ENCODE results near the gene SCUBE1. TPM values are rescaled to one million over a fixed set of nuclear protein-coding genes. Genes with fewer than 3 reads are reported as not detected.

SCUBE1 gene
- total and polyA plus RNA-seq, 2 donors from 2014 or later: 2.3 to 7.1 TPM

GRCh38 chr22:43308060-43308830 is 34.9 kb downstream of the SCUBE1 start:
- intact Hi-C loops (cut with DNase I): no loop called here
- TF ChIP-seq, protein P1, sequence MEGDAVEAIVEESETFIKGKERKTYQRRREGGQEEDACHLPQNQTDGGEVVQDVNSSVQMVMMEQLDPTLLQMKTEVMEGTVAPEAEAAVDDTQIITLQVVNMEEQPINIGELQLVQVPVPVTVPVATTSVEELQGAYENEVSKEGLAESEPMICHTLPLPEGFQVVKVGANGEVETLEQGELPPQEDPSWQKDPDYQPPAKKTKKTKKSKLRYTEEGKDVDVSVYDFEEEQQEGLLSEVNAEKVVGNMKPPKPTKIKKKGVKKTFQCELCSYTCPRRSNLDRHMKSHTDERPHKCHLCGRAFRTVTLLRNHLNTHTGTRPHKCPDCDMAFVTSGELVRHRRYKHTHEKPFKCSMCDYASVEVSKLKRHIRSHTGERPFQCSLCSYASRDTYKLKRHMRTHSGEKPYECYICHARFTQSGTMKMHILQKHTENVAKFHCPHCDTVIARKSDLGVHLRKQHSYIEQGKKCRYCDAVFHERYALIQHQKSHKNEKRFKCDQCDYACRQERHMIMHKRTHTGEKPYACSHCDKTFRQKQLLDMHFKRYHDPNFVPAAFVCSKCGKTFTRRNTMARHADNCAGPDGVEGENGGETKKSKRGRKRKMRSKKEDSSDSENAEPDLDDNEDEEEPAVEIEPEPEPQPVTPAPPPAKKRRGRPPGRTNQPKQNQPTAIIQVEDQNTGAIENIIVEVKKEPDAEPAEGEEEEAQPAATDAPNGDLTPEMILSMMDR (IDR thresholded peaks at IDR 0.05; ENCODE audit: borderline replicate concordance, extremely low read depth, insufficient read depth): no peak
- H3K27me3 ChIP-seq (ENCODE audit: control insufficient read depth, insufficient read depth, low read length): no peaks in the 10 kb centered on the region
- FAIRE-seq (no peak), DNase-seq (peak in 2 of 5 donors; percentile 24 to 50)
- no peak overlapping the region for H3K27ac ChIP-seq (ENCODE audit: low read depth in 2 of 2, low read length in 2 of 2)
- H3K4me3 ChIP-seq (ENCODE audit: low read length in 3 of 3): no peak overlapping the region
- peaks cover 0 to 2% (median 0%) of the 10 kb centered on the region in 3 donors for H3K4me1 ChIP-seq (ENCODE audit: control insufficient read depth in 2 of 3, insufficient read depth in 2 of 3, low read depth in 1 of 3, low read length in 3 of 3)
- no peak overlapping the region for H3K9ac ChIP-seq (ENCODE audit: low read length in 3 of 3)
- H3K9me3 ChIP-seq (ENCODE audit: control insufficient read depth in 2 of 3, insufficient read depth in 1 of 3, low read length in 3 of 3): no peaks in the 10 kb centered on the region
- no peaks in the 10 kb centered on the region for H3K36me3 ChIP-seq (ENCODE audit: control insufficient read depth in 2 of 3, insufficient read depth in 3 of 3, low read length in 3 of 3)

DNA sequence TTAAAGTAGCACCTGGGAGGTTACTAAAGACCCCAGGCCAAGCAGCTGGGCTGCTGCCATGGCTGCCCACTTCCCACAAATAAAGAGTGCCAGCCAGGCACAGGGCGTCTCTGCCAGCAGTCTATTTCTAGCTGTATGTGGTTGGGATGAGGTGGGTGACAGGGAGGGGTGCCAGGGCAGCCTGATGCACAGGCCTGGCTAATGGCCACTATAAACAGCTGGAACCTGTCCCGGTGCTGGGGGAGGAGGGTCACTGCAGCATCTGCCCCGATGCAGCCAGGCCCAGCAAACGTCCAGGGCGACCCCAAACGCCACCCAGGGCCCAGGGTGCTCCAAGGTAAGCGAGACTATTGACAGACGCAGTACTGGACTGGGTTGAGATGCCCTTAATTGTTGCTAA is 37.4 kb downstream of the SCUBE1 start:
- intact Hi-C loops (cut with DNase I): no loop called here
- Histone ChIP-seq H3K9ac (ENCODE audit: low read length in 3 of 3) (no peak overlapping the region), H3K4me3 (ENCODE audit: low read length in 3 of 3) (no peak overlapping the region), H3K27me3 (ENCODE audit: control insufficient read depth, insufficient read depth, low read length) (no peaks in the 10 kb centered on the region), H3K9me3 (ENCODE audit: control insufficient read depth in 2 of 3, insufficient read depth in 1 of 3, low read length in 3 of 3) (no peaks in the 10 kb centered on the region), H3K4me1 (ENCODE audit: control insufficient read depth in 2 of 3, insufficient read depth in 2 of 3, low read depth in 1 of 3, low read length in 3 of 3) (no peaks in the 10 kb centered on the region), H3K27ac (ENCODE audit: low read depth in 2 of 2, low read length in 2 of 2) (no peak overlapping the region), H3K36me3 (ENCODE audit: control insufficient read depth in 2 of 3, insufficient read depth in 3 of 3, low read length in 3 of 3) (no peaks in the 10 kb centered on the region)
- TF ChIP-seq, protein P1 (IDR thresholded peaks at IDR 0.05; ENCODE audit: borderline replicate concordance, extremely low read depth, insufficient read depth): no peak
- FAIRE-seq (no peak), DNase-seq (no peak)

DNA sequence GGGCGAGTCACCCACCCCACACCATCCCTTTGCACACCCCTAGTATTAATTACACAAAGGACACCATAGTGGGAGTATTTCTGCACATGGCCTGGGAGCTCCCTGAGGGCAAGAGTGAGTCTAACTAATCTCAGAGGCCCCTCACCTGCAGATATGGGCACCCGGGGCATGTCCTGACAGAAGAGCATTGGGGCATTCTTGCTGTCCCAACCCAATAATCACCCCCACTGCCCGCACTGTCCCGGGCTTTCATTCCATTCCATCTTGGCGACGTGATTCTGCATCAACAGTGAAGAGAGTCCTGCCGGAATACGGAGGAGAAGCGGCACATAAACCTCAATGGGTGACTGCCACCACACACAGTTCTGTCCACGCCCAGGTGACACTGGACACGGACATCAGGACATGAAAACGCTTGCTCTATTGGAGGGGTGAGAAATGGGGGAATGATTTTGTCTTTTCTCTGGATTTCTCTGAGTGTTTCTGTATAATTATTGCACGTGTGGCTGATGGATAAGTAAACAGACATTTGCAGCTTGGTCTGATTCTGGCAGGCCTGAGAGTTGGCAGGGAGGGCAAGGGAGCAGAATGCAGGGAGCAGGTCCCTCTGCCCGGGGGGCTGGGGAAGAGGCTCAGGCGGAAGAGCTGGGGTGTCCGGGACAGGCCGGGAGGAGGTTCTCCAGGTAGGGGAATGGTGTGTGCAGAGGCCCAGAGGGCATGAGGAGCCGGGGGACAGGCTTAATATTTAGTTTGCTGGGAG is 38.2 kb downstream of the SCUBE1 start:
- DNase-seq: no peak
- Histone ChIP-seq H3K36me3 (ENCODE audit: control insufficient read depth in 2 of 3, insufficient read depth in 3 of 3, low read length in 3 of 3) (no peaks in the 10 kb centered on the region), H3K9me3 (ENCODE audit: control insufficient read depth in 2 of 3, insufficient read depth in 1 of 3, low read length in 3 of 3) (no peaks in the 10 kb centered on the region), H3K27me3 (ENCODE audit: control insufficient read depth, insufficient read depth, low read length) (no peaks in the 10 kb centered on the region), H3K9ac (ENCODE audit: low read length in 3 of 3) (no peak overlapping the region), H3K4me3 (ENCODE audit: low read length in 3 of 3) (no peak overlapping the region), H3K27ac (ENCODE audit: low read depth in 2 of 2, low read length in 2 of 2) (no peak overlapping the region), H3K4me1 (ENCODE audit: control insufficient read depth in 2 of 3, insufficient read depth in 2 of 3, low read depth in 1 of 3, low read length in 3 of 3) (no peaks in the 10 kb centered on the region)
- intact Hi-C loops (cut with DNase I): no loop called here
- no peak for FAIRE-seq
- TF ChIP-seq, protein P1 (IDR thresholded peaks at IDR 0.05; ENCODE audit: borderline replicate concordance, extremely low read depth, insufficient read depth): no peak

Measured in kidney (tissue), 14 donors.